HepG2 (cell line): Measurements from ENCODE around the gene PITRM1. TPM values are rescaled to one million over a fixed set of nuclear protein-coding genes. Genes with fewer than 3 reads are reported as not detected.

Source experiments
- ATAC-seq: fragments of 200-7000 bp; cut with Tn5 transposase; 3 replicates; pipeline ENCODE4 v1.9.1; 2020; ENCODE audit warnings: mild to moderate bottlenecking, moderate library complexity
- BruUV-seq: library from RNA; stranded (reverse); fragments of 400-500 nt; replicated peaks from 2 replicates; lab custom pipeline; 2021; lab: Mats Ljungman, UMichigan
- CTCF ChIA-PET: fragments of 300-600 bp; formaldehyde crosslinking; extraction: SDS; loops from one replicate; lab custom pipeline; 2021; ENCODE audit warnings: low total read pairs, inconsistent platforms, low intra/inter-chr PET ratio; lab: Yijun Ruan, JAX
- POLR2A ChIA-PET: fragments of 350-600 bp; sonication (Branson Sonifier 250); formaldehyde crosslinking; loops from one replicate; lab custom pipeline; 2020; ENCODE audit warnings: antibody characterized with exemption, inconsistent platforms; lab: Yijun Ruan, JAX
- DNase-seq: peaks from one replicate; pipeline ENCODE4 v3.0.0-alpha.2; 2015; ENCODE audit warnings: low spot score
- FAIRE-seq: peaks from 3 replicates; lab custom pipeline; 2011; peaks lifted over from hg19 to GRCh38; lab: Jason Lieb, UNC
- H2AFZ ChIP-seq: one replicate; pipeline ENCODE4 v1.6.1; 2011; ENCODE audit warnings: low read length, inconsistent platforms
- H3K27ac ChIP-seq: fragments of 300-600 bp; 3 replicates; pipeline ENCODE4 v1.8.0; 2011; ENCODE audit warnings: mixed run types, mild to moderate bottlenecking, mixed read lengths, low read length, inconsistent platforms; ENCODE audit not compliant: insufficient read depth; ENCODE audit errors: extremely low read length
- H3K27me3 ChIP-seq, 2 experiments: fragments of 200-600 bp in 1 of 2; 2 replicates in 1 of 2; 3 replicates in 1 of 2; pipeline versions ENCODE4 v1.6.0 to v1.8.0; 2011; ENCODE audit warnings: low read length in 2 of 2, mild to moderate bottlenecking in 2 of 2, moderate library complexity in 2 of 2, inconsistent platforms in 1 of 2; ENCODE audit not compliant: insufficient read depth in 2 of 2, control insufficient read depth in 1 of 2
- H3K36me3 ChIP-seq, 2 experiments: fragments of 200-600 bp in 1 of 2; replicated peaks in 1 of 2; 2 replicates in 1 of 2; 3 replicates in 1 of 2; pipeline versions ENCODE4 v1.5.1 to v1.8.0; 2011; ENCODE audit warnings: low read length in 2 of 2, inconsistent platforms in 1 of 2; ENCODE audit not compliant: insufficient read depth in 2 of 2, control insufficient read depth in 1 of 2
- H3K4me1 ChIP-seq: 2 replicates; pipeline ENCODE4 v1.5.1; 2012; ENCODE audit warnings: low read length, inconsistent platforms; ENCODE audit not compliant: insufficient read depth
- H3K4me2 ChIP-seq: 2 replicates; pipeline ENCODE4 v1.6.0; 2011; ENCODE audit warnings: low read depth, low read length, inconsistent platforms
- H3K4me3 ChIP-seq, 3 experiments: fragments of 200-600 bp in 1 of 3; sonication (generic), shearing (Covaris generic) in 1 of 3; replicated peaks in 1 of 3; 2 replicates each; pipeline ENCODE4 v1.5.1; 2011 to 2016; ENCODE audit warnings: low read length in 3 of 3, inconsistent platforms in 2 of 3, low read depth in 2 of 3, mild to moderate bottlenecking in 2 of 3, control low read depth in 1 of 3, mixed read lengths in 1 of 3; ENCODE audit not compliant: insufficient read depth in 1 of 3
- H3K79me2 ChIP-seq: one replicate; pipeline ENCODE4 v1.6.1; 2011; ENCODE audit warnings: low read length, inconsistent platforms; ENCODE audit not compliant: insufficient read depth
- H3K9ac ChIP-seq: 2 replicates; pipeline ENCODE4 v1.6.0; 2011; ENCODE audit warnings: mild to moderate bottlenecking, low read depth, low read length, inconsistent platforms; ENCODE audit not compliant: insufficient read depth
- H3K9me3 ChIP-seq: 2 replicates; pipeline ENCODE4 v1.5.1; 2012; ENCODE audit warnings: mild to moderate bottlenecking, low read length
- H4K20me1 ChIP-seq: 2 replicates; pipeline ENCODE4 v1.6.0; 2011; ENCODE audit warnings: inconsistent platforms, mild to moderate bottlenecking, low read length, moderate library complexity; ENCODE audit not compliant: insufficient read depth
- CBX2 ChIP-seq, 2 experiments: fragments of 200-600 bp in 1 of 2; sonication (generic); formaldehyde crosslinking in 1 of 2; IDR thresholded peaks; 2 replicates each; pipeline versions ENCODE4 v1.7.0 to v1.8.1; 2018 to 2022; ENCODE audit warnings: low read depth in 2 of 2, low read length in 1 of 2, mild to moderate bottlenecking in 1 of 2, missing genetic modification reagents in 1 of 2
- HOXD1 ChIP-seq: sonication (generic); formaldehyde crosslinking; IDR thresholded peaks from 2 replicates; pipeline ENCODE4 v1.5.0; 2020; ENCODE audit warnings: missing genetic modification reagents
- RELA ChIP-seq: sonication (generic); formaldehyde crosslinking; IDR thresholded peaks from 2 replicates; pipeline ENCODE4 v1.4.0; 2020; ENCODE audit warnings: missing genetic modification reagents
- ZNF563 ChIP-seq: sonication (generic); formaldehyde crosslinking; IDR thresholded peaks from 2 replicates; pipeline ENCODE4 v1.8.0; 2022; ENCODE audit warnings: mild to moderate bottlenecking, moderate library complexity, missing genetic modification reagents
- WGBS: methylation state at CpG from one replicate; pipeline ENCODE4 v1.1.6; 2017; ENCODE audit warnings: low lambda C conversion rate; 5-methylcytosine and 5-hydroxymethylcytosine counted together
- in situ Hi-C: cut with HindIII; loops from 2 replicates; pipeline ENCODE4 v1.10.0; 2017; ENCODE audit warnings: low pct_unique_long_range_greater_than_20kb; ENCODE audit not compliant: extremely low pct_ligation_motif_present
- intact Hi-C: fragments of 100-400 bp; cut with micrococcal nuclease; formaldehyde crosslinking; loops from one replicate; pipeline ENCODE4 v1.10.0; 2022; ENCODE audit not compliant: unreplicated experiment
- polyA plus RNA-seq, 8 experiments: library from polyadenylated mRNA; depleted of rRNA in 3 of 8; stranded (reverse) in 7 of 8; unstranded in 1 of 8; fragments of >200 nt; fragmentation: Illumina TruSeq in 4 of 8; extraction: Trizol in 4 of 8; gene quantifications; 2 replicates each; pipeline versions ENCODE4 v1.2.1 to v1.2.3, GENCODE V29; 2011 to 2016; ENCODE audit warnings: low read depth in 4 of 8, missing spikeins in 1 of 8, mixed read lengths in 1 of 8; ENCODE audit not compliant: insufficient read depth in 1 of 8
- total RNA-seq, 5 experiments: library from RNA; depleted of rRNA; stranded (reverse); fragments of >200 nt; fragmentation: Illumina TruSeq; extraction: Trizol; gene quantifications; 2 replicates each; pipeline ENCODE4 v1.2.3, GENCODE V29; 2016; ENCODE audit warnings: low read depth in 1 of 5
- TF ChIP-seq, protein P1 (sequence below): sonication (generic); formaldehyde crosslinking; IDR thresholded peaks from 2 replicates; pipeline ENCODE4; 2020; ENCODE audit warnings: missing genetic modification reagents, mild to moderate bottlenecking, borderline replicate concordance
- TF ChIP-seq, protein P2 (sequence below): sonication (generic); formaldehyde crosslinking; IDR thresholded peaks from 2 replicates; pipeline ENCODE4 v1.8.1; 2023; ENCODE audit warnings: missing genetic modification reagents, mild to moderate bottlenecking, borderline replicate concordance
- TF ChIP-seq, protein P3 (sequence below): sonication (generic); formaldehyde crosslinking; IDR thresholded peaks from 2 replicates; pipeline ENCODE4 v1.5.1; 2020; ENCODE audit warnings: mild to moderate bottlenecking, missing genetic modification reagents, moderate library complexity

Gene PITRM1
- total and polyA plus RNA-seq, 2 of the 13 experiments (the other 11 are each of a cell fraction or from before 2014, with no cell fraction given) = 16.4 to 29.0 TPM

DNA sequence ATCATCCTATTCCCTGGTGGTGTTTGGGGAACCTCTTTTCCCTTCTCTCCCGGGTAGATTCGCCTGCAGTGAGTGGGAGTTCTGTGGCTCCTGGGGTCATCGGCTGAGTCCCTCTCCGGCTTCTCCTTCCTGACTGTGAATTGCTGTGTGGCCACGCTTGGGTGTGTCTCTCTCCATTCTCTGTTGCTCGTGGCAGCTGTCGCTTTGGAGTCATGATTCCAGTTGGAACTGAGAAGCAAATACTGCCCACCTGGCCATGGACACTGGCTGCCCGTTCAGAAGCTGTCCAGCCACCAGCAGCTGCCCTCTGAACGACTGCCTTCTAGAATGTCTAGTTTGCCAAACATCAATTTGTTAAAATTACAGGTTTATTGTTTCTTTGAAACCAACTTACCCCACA is 23.1 kb upstream of the PITRM1 start:
- DNase-seq (no peak), FAIRE-seq (no peak), ATAC-seq (no peak)
- 23% methylated on average over 4 of the region's 9 CpGs for WGBS
- H4K20me1 ChIP-seq = no peaks in the 10 kb centered on the region
- no peak overlapping the region for H2AFZ ChIP-seq
- 0 out of 2 replicates have a peak, but pooled peaks cover 4% of the 10 kb centered on the region for H3K4me1 ChIP-seq
- H3K79me2 ChIP-seq = no peaks in the 10 kb centered on the region
- H3K27me3 ChIP-seq = peaks cover 10 to 68% of the 10 kb centered on the region in 2 experiments
- no peak overlapping the region for H3K4me3 ChIP-seq
- POLR2A ChIA-PET = no interaction called here
- intact Hi-C loops (loop anchor here (5.0 kb wide), 1 partner anchor 1462 kb away; no protein-coding TSS in a partner anchor), in situ Hi-C loops (loop anchor here (5.0 kb wide), 1 partner anchor 1577 kb away; no protein-coding TSS in a partner anchor)
- no TSS peak for BruUV-seq
- no peaks in the 10 kb centered on the region for H3K36me3 ChIP-seq
- no peaks in the 10 kb centered on the region for H3K9me3 ChIP-seq
- CTCF ChIA-PET = no interaction called here
- H3K9ac ChIP-seq = no peak overlapping the region
- H3K27ac ChIP-seq = no peak overlapping the region
- TF ChIP-seq, protein P1, sequence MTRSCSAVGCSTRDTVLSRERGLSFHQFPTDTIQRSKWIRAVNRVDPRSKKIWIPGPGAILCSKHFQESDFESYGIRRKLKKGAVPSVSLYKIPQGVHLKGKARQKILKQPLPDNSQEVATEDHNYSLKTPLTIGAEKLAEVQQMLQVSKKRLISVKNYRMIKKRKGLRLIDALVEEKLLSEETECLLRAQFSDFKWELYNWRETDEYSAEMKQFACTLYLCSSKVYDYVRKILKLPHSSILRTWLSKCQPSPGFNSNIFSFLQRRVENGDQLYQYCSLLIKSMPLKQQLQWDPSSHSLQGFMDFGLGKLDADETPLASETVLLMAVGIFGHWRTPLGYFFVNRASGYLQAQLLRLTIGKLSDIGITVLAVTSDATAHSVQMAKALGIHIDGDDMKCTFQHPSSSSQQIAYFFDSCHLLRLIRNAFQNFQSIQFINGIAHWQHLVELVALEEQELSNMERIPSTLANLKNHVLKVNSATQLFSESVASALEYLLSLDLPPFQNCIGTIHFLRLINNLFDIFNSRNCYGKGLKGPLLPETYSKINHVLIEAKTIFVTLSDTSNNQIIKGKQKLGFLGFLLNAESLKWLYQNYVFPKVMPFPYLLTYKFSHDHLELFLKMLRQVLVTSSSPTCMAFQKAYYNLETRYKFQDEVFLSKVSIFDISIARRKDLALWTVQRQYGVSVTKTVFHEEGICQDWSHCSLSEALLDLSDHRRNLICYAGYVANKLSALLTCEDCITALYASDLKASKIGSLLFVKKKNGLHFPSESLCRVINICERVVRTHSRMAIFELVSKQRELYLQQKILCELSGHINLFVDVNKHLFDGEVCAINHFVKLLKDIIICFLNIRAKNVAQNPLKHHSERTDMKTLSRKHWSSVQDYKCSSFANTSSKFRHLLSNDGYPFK (CRISPR knock-in tag) = no peak
- no peak for TF ChIP-seq CBX2 (IDR thresholded peaks at IDR 0.05; ENCODE audit: low read depth, low read length)
- TF ChIP-seq CBX2 (CRISPR knock-in tag; IDR thresholded peaks at IDR 0.05; ENCODE audit: low read depth) = no peak
- TF ChIP-seq ZNF563 (CRISPR knock-in tag) = no peak
- TF ChIP-seq RELA = no peak
- TF ChIP-seq, protein P2, sequence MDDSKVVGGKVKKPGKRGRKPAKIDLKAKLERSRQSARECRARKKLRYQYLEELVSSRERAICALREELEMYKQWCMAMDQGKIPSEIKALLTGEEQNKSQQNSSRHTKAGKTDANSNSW (CRISPR knock-in tag) = no peak
- no peak for TF ChIP-seq HOXD1
- TF ChIP-seq, protein P3, sequence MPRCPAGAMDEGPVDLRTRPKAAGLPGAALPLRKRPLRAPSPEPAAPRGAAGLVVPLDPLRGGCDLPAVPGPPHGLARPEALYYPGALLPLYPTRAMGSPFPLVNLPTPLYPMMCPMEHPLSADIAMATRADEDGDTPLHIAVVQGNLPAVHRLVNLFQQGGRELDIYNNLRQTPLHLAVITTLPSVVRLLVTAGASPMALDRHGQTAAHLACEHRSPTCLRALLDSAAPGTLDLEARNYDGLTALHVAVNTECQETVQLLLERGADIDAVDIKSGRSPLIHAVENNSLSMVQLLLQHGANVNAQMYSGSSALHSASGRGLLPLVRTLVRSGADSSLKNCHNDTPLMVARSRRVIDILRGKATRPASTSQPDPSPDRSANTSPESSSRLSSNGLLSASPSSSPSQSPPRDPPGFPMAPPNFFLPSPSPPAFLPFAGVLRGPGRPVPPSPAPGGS = no peak
- H3K4me2 ChIP-seq = no peak overlapping the region
